Spleen (tissue), 11 donors: ENCODE results near the gene ZNF684. TPM values are rescaled to one million over a fixed set of nuclear protein-coding genes. Genes with fewer than 3 reads are reported as not detected.
A peak's percentile ranks its signal among the peaks of the same experiment; 100 is the strongest.

Experiments used
- DNase-seq: peaks from one replicate; pipeline ENCODE4 v3.0.0-alpha.2; 2020
- H3K27ac ChIP-seq, 8 donors: fragments of 200-600 bp; sonication (generic) in 7 of 8; 1 replicate in 4 of 8; 2 replicates in 4 of 8; pipeline versions ENCODE4 v1.5.0 to v1.8.0; 2016 to 2021; ENCODE audit warnings: inconsistent platforms in 4 of 8, mild to moderate bottlenecking in 4 of 8, moderate library complexity in 1 of 8
- H3K27me3 ChIP-seq, 7 donors: fragments of 200-600 bp; sonication (generic) in 6 of 7; replicated peaks in 1 of 7; 1 replicate in 4 of 7; 2 replicates in 3 of 7; pipeline versions ENCODE4 v1.5.0 to v1.8.0; 2016 to 2021; ENCODE audit warnings: inconsistent platforms in 3 of 7, mild to moderate bottlenecking in 1 of 7
- H3K36me3 ChIP-seq, 6 donors: fragments of 200-600 bp; sonication (generic) in 5 of 6; 1 replicate in 4 of 6; 2 replicates in 2 of 6; pipeline versions ENCODE4 v1.5.0 to v1.8.0; 2016 to 2021; ENCODE audit warnings: inconsistent platforms in 2 of 6
- H3K4me1 ChIP-seq, 6 donors: fragments of 200-600 bp; sonication (generic) in 5 of 6; 1 replicate in 3 of 6; 2 replicates in 3 of 6; pipeline versions ENCODE4 v1.5.0 to v1.8.0; 2016 to 2021; ENCODE audit warnings: inconsistent platforms in 3 of 6
- H3K4me3 ChIP-seq, 8 donors: fragments of 200-600 bp; sonication (generic) in 7 of 8; 1 replicate in 4 of 8; 2 replicates in 4 of 8; pipeline versions ENCODE4 v1.5.0 to v1.8.0; 2016 to 2021; ENCODE audit warnings: inconsistent platforms in 4 of 8, mild to moderate bottlenecking in 4 of 8, moderate library complexity in 2 of 8
- H3K9me3 ChIP-seq, 8 donors: fragments of 200-600 bp; sonication (generic) in 7 of 8; 1 replicate in 4 of 8; 2 replicates in 4 of 8; pipeline versions ENCODE4 v1.5.0 to v1.8.0; 2016 to 2021; ENCODE audit warnings: inconsistent platforms in 4 of 8
- CTCF ChIP-seq, 11 experiments: fragments of 200-600 bp in 7 of 11; fragments of 450-650 bp in 4 of 11; sonication (generic) in 4 of 11; IDR thresholded peaks in 8 of 11; conservative IDR thresholded peaks in 3 of 11; 1 replicate in 7 of 11; 2 replicates in 4 of 11; pipeline versions ENCODE4 v1.4.0 to v1.8.0; 2016 to 2021; ENCODE audit warnings: antibody characterized with exemption in 11 of 11, inconsistent platforms in 4 of 11, mild to moderate bottlenecking in 1 of 11
- POLR2A ChIP-seq, 3 donors: fragments of 450-650 bp; IDR thresholded peaks; one replicate each; pipeline ENCODE4 v1.5.1; 2017; ENCODE audit warnings: antibody characterized with exemption in 3 of 3, mild to moderate bottlenecking in 1 of 3
- POLR2AphosphoS5 ChIP-seq, 3 donors: sonication (generic); formaldehyde crosslinking; IDR thresholded peaks; one replicate each; pipeline ENCODE4 v1.5.1; 2017; ENCODE audit warnings: antibody characterized with exemption in 3 of 3
- WGBS, 5 donors: extraction: QIAGEN DNeasy Blood & Tissue Kit in 3 of 5; methylation state at CpG; one replicate each; pipeline versions ENCODE4 v1.1.5 to v1.1.7; 2013 to 2018; 5-methylcytosine and 5-hydroxymethylcytosine counted together
- intact Hi-C: fragments of 100-400 bp; cut with DNase I; formaldehyde crosslinking; loops from one replicate; pipeline ENCODE4 v1.15.0; 2023; ENCODE audit warnings: low total_unique reads
- polyA plus RNA-seq, 3 donors: library from polyadenylated mRNA; stranded (reverse); fragments of 200-250 nt; gene quantifications; one replicate each; pipeline ENCODE4 v1.2.1, GENCODE V29; 2013
- total RNA-seq, 7 donors: library from RNA; depleted of rRNA in 3 of 7; stranded (reverse); fragments of >200 nt in 3 of 7; fragmentation: NEBNext Ultra II Directional in 4 of 7; extraction: Animal tissue kit (Norgen Biotek cat#: 25700) in 4 of 7; gene quantifications; one replicate each; pipeline versions ENCODE4 v1.1.0 to v1.2.1, GENCODE V29; 2016 to 2021
- donor health status: healthy with polysubstance abuse.
- donor health status: DM: no; HTN: no; CAD: no; lungs with moderate emphysema.
- donor health status: DM: no; HTN: no; CAD: no.
- donor health status: Bipolar disorder and iron deficiency.
- donor health status: healthy.
- donor health status: DM: no; HTN: no; CAD: no.
- donor health status: DM: yes; HTN: yes; CAD: no.

Gene ZNF684
- total and polyA plus RNA-seq, 10 donors = 3.4 to 8.5 (median 4.9) TPM

- TF ChIP-seq POLR2A (IDR thresholded peaks at IDR 0.05) (no peak), POLR2AphosphoS5 (IDR thresholded peaks at IDR 0.05) (no peak), CTCF (IDR thresholded peaks at IDR 0.05 in 8 of 11, conservative IDR thresholded peaks at IDR 0.05 in 3 of 11) (no peak)
- no peaks in the 10 kb centered on the region for H3K36me3 ChIP-seq
- intact Hi-C loops = no loop called here
- no peaks in the 10 kb centered on the region for H3K9me3 ChIP-seq
- peaks cover 0 to 6% (median 0%) of the 10 kb centered on the region in 6 donors for H3K4me1 ChIP-seq
- no peak for DNase-seq
- H3K27me3 ChIP-seq = peaks cover 0 to 14% (median 0%) of the 10 kb centered on the region in 7 donors
- H3K4me3 ChIP-seq = no peak overlapping the region
- WGBS, 5 donors = 74 to 92% (median 85%) methylated on average over 2 of the region's 2 CpGs
- H3K27ac ChIP-seq = no peak overlapping the region
Measured at GRCh38 chr1:40588586-40588985, 57.1 kb downstream of the ZNF684 start.

- Histone ChIP-seq H3K27me3 (peaks cover 0 to 25% (median 0%) of the 10 kb centered on the region in 7 donors), H3K4me3 (no peak overlapping the region), H3K4me1 (peaks cover 0 to 6% (median 0%) of the 10 kb centered on the region in 6 donors), H3K36me3 (no peaks in the 10 kb centered on the region), H3K9me3 (no peaks in the 10 kb centered on the region), H3K27ac (no peak overlapping the region)
- intact Hi-C loops = no loop called here
- TF ChIP-seq POLR2AphosphoS5 (IDR thresholded peaks at IDR 0.05) = no peak
- TF ChIP-seq POLR2A (IDR thresholded peaks at IDR 0.05) = no peak
- TF ChIP-seq CTCF (IDR thresholded peaks at IDR 0.05 in 8 of 11, conservative IDR thresholded peaks at IDR 0.05 in 3 of 11) = peak in 7 of 11 experiments; percentile 6 to 45 (median 25)
- 37 to 45% (median 40%) methylated on average over 6 of the region's 6 CpGs for WGBS, 5 donors
- no peak for DNase-seq
Measured at GRCh38 chr1:40592107-40592803, 60.8 kb downstream of the ZNF684 start.

- DNase-seq = no peak
- WGBS, 5 donors = 29 to 57% (median 44%) methylated on average over 8 of the region's 8 CpGs
- H3K27me3 ChIP-seq = peaks cover 0 to 25% (median 0%) of the 10 kb centered on the region in 7 donors
- intact Hi-C loops = no loop called here
- H3K36me3 ChIP-seq = no peaks in the 10 kb centered on the region
- TF ChIP-seq CTCF (IDR thresholded peaks at IDR 0.05 in 8 of 11, conservative IDR thresholded peaks at IDR 0.05 in 3 of 11) (no peak), POLR2A (IDR thresholded peaks at IDR 0.05) (no peak), POLR2AphosphoS5 (IDR thresholded peaks at IDR 0.05) (no peak)
- no peaks in the 10 kb centered on the region for H3K9me3 ChIP-seq
- H3K4me1 ChIP-seq = peaks cover 0 to 6% (median 0%) of the 10 kb centered on the region in 6 donors
- no peak overlapping the region for H3K4me3 ChIP-seq
- H3K27ac ChIP-seq = no peak overlapping the region
Measured at GRCh38 chr1:40593449-40594186, 62.2 kb downstream of the ZNF684 start.

- Histone ChIP-seq H3K4me3 (no peak overlapping the region), H3K27me3 (peaks cover 0 to 25% (median 0%) of the 10 kb centered on the region in 7 donors), H3K9me3 (no peaks in the 10 kb centered on the region), H3K27ac (no peak overlapping the region), H3K36me3 (no peaks in the 10 kb centered on the region), H3K4me1 (peaks cover 0 to 6% (median 0%) of the 10 kb centered on the region in 6 donors)
- TF ChIP-seq CTCF (IDR thresholded peaks at IDR 0.05 in 8 of 11, conservative IDR thresholded peaks at IDR 0.05 in 3 of 11) = no peak
- no peak for TF ChIP-seq POLR2AphosphoS5 (IDR thresholded peaks at IDR 0.05)
- no peak for TF ChIP-seq POLR2A (IDR thresholded peaks at IDR 0.05)
- WGBS, 5 donors = 52 to 59% (median 58%) methylated on average over 3 of the region's 3 CpGs
- DNase-seq = no peak
- intact Hi-C loops = no loop called here
Measured at GRCh38 chr1:40594187-40594531, 62.7 kb downstream of the ZNF684 start.
